ENCODE results near the gene ZNF579. TPM values are rescaled to one million over a fixed set of nuclear protein-coding genes. Genes with fewer than 3 reads are reported as not detected.
A peak's percentile ranks its signal among the peaks of the same experiment; 100 is the strongest.

ZNF579 gene
- polyA plus RNA-seq, 1 donor (not counting 4 experiments of a cell fraction or from before 2014, with no cell fraction given): 1.5 TPM

- Histone ChIP-seq H3K79me2 (ENCODE audit: control insufficient read depth, insufficient read depth, low read length) (no peaks in the 10 kb centered on the region), H3K4me1 (ENCODE audit: control insufficient read depth, extremely low read depth, insufficient read depth, low read length) (peaks cover 13% of the 10 kb centered on the region), H3K27ac (ENCODE audit: control insufficient read depth, insufficient read depth, low read length) (no peak overlapping the region), H3K4me3 (ENCODE audit: control insufficient read depth in 2 of 3, extremely low read depth in 1 of 3, insufficient read depth in 2 of 3, low read depth in 1 of 3, low read length in 3 of 3) (peak overlapping the region in 2 of 3 experiments; percentile 62 to 80), H3K4me2 (ENCODE audit: control insufficient read depth, extremely low read depth, insufficient read depth, low read depth, low read length) (peak overlapping the region; percentile 96), H2AFZ (ENCODE audit: control insufficient read depth, low read length) (peak overlapping the region; percentile 98), H3K9ac (ENCODE audit: control insufficient read depth, extremely low read depth, insufficient read depth, low read length) (peak overlapping the region; percentile 72), H4K20me1 (ENCODE audit: control insufficient read depth, extremely low read depth, insufficient read depth, low read length) (peaks cover 3% of the 10 kb centered on the region), H3K9me1 (ENCODE audit: control insufficient read depth, extremely low read depth, insufficient read depth, low read length) (no peaks in the 10 kb centered on the region), H3K9me3 (ENCODE audit: control insufficient read depth, low read depth, low read length) (no peaks in the 10 kb centered on the region), H3K27me3 (ENCODE audit: control insufficient read depth, extremely low read depth, insufficient read depth, low read length) (no peaks in the 10 kb centered on the region), H3K36me3 (ENCODE audit: control insufficient read depth in 2 of 2, extremely low read depth in 1 of 2, insufficient read depth in 2 of 2, low read length in 2 of 2) (peaks cover 0 to 2% of the 10 kb centered on the region in 2 experiments)
- FAIRE-seq (no peak), DNase-seq (ENCODE audit: low read depth, low spot score) (no peak)
- no peak for TF ChIP-seq CTCF (optimal IDR thresholded peaks at IDR 0.05 in 1 of 3, IDR thresholded peaks at IDR 0.05 in 1 of 3, conservative IDR thresholded peaks at IDR 0.05 in 1 of 3; ENCODE audit: extremely low read depth in 1 of 3, insufficient read depth in 2 of 3, low read length in 3 of 3)
- dilution Hi-C loops (cut with MboI; ENCODE audit: extremely low pct_ligation_motif_present, low sequenced_read_pairs): no loop called here
Observed at GRCh38 chr19:55625004-55625326, 44.3 kb upstream of the ZNF579 start.

- peaks cover 13% of the 10 kb centered on the region for H3K4me1 ChIP-seq (ENCODE audit: control insufficient read depth, extremely low read depth, insufficient read depth, low read length)
- TF ChIP-seq EZH2 (IDR thresholded peaks at IDR 0.05; ENCODE audit: low read length) (no peak), CTCF (optimal IDR thresholded peaks at IDR 0.05 in 1 of 3, IDR thresholded peaks at IDR 0.05 in 1 of 3, conservative IDR thresholded peaks at IDR 0.05 in 1 of 3; ENCODE audit: extremely low read depth in 1 of 3, insufficient read depth in 2 of 3, low read length in 3 of 3) (no peak)
- H3K9me1 ChIP-seq (ENCODE audit: control insufficient read depth, extremely low read depth, insufficient read depth, low read length): no peaks in the 10 kb centered on the region
- peak within 1 kb of the TSS; percentile 75 for H3K27ac ChIP-seq (ENCODE audit: control insufficient read depth, insufficient read depth, low read length)
- peaks cover 0 to 2% of the 10 kb centered on the region in 2 experiments for H3K36me3 ChIP-seq (ENCODE audit: control insufficient read depth in 2 of 2, extremely low read depth in 1 of 2, insufficient read depth in 2 of 2, low read length in 2 of 2)
- DNase-seq (ENCODE audit: low read depth, low spot score): peak; percentile 81
- H3K79me2 ChIP-seq (ENCODE audit: control insufficient read depth, insufficient read depth, low read length): no peaks in the 10 kb centered on the region
- H3K9ac ChIP-seq (ENCODE audit: control insufficient read depth, extremely low read depth, insufficient read depth, low read length): peak within 1 kb of the TSS; percentile 72
- dilution Hi-C loops (cut with MboI; ENCODE audit: extremely low pct_ligation_motif_present, low sequenced_read_pairs): no loop called here
- H3K4me2 ChIP-seq (ENCODE audit: control insufficient read depth, extremely low read depth, insufficient read depth, low read depth, low read length): peak within 1 kb of the TSS; percentile 96
- H3K27me3 ChIP-seq (ENCODE audit: control insufficient read depth, extremely low read depth, insufficient read depth, low read length): no peaks in the 10 kb centered on the region
- H3K9me3 ChIP-seq (ENCODE audit: control insufficient read depth, low read depth, low read length): no peaks in the 10 kb centered on the region
- H4K20me1 ChIP-seq (ENCODE audit: control insufficient read depth, extremely low read depth, insufficient read depth, low read length): peaks cover 3% of the 10 kb centered on the region
- FAIRE-seq: no peak
- H2AFZ ChIP-seq (ENCODE audit: control insufficient read depth, low read length): peak within 1 kb of the TSS; percentile 98
- H3K4me3 ChIP-seq (ENCODE audit: control insufficient read depth in 2 of 3, extremely low read depth in 1 of 3, insufficient read depth in 2 of 3, low read depth in 1 of 3, low read length in 3 of 3): peak within 1 kb of the TSS; percentile 62 to 80 (median 65)
Observed at GRCh38 chr19:55624109-55625003, 43.7 kb upstream of the ZNF579 start, which contains the start of gene ZNF784. ZNF784 (minus strand) TSS chr19:55624566; CDS start chr19:55624561, 5 bp downstream.
